ENCODE results near the gene CNOT6L. TPM values are rescaled to one million over a fixed set of nuclear protein-coding genes. Genes with fewer than 3 reads are reported as not detected.

The CNOT6L gene
- total RNA-seq, 4 donors from 2014 or later = 10.0 to 21.1 (median 13.1) TPM

- no peaks in the 10 kb centered on the region for H3K9me3 ChIP-seq
- no peaks in the 10 kb centered on the region for H3K36me3 ChIP-seq
- no peak overlapping the region for H3K4me3 ChIP-seq
- intact Hi-C loops (cut with DNase I; ENCODE audit: low total_unique reads) = loop anchor here (2.0 to 5.0 kb wide), 2 partner anchors 20 to 241 kb away; partner anchors contain the start of gene FRAS1
- no peak for DNase-seq
- TF ChIP-seq CTCF (IDR thresholded peaks at IDR 0.05 in 4 of 5, conservative IDR thresholded peaks at IDR 0.05 in 1 of 5) = no peak
- TF ChIP-seq POLR2A (IDR thresholded peaks at IDR 0.05) = no peak
- peaks cover 51 to 57% of the 10 kb centered on the region in 2 donors for H3K4me1 ChIP-seq
- H3K27ac ChIP-seq = peak overlapping the region; percentile 91 to 100 (median 98)
- H3K27me3 ChIP-seq = no peaks in the 10 kb centered on the region
- ATAC-seq = no peak
- in situ Hi-C loops (cut with MboI; ENCODE audit: low sequenced_read_pairs in 4 of 4) = no loop called here
Observed at GRCh38 chr4:77816546-77816945, 2.6 kb downstream of the CNOT6L start.

- Histone ChIP-seq H3K36me3 (no peaks in the 10 kb centered on the region), H3K4me1 (peaks cover 47 to 48% of the 10 kb centered on the region in 2 donors), H3K27me3 (no peaks in the 10 kb centered on the region), H3K27ac (peak overlapping the region; percentile 91 to 100 (median 98)), H3K4me3 (no peak overlapping the region), H3K9me3 (no peaks in the 10 kb centered on the region)
- in situ Hi-C loops (cut with MboI; ENCODE audit: low sequenced_read_pairs in 4 of 4) = no loop called here
- DNase-seq (no peak), ATAC-seq (no peak)
- intact Hi-C loops (cut with DNase I; ENCODE audit: low total_unique reads) = loop anchor here (2.0 to 5.0 kb wide), 2 partner anchors 19 to 242 kb away; partner anchors contain the start of gene FRAS1
- TF ChIP-seq POLR2A (IDR thresholded peaks at IDR 0.05) = no peak
- TF ChIP-seq CTCF (IDR thresholded peaks at IDR 0.05 in 4 of 5, conservative IDR thresholded peaks at IDR 0.05 in 1 of 5) = no peak
Observed at GRCh38 chr4:77815636-77816035, 3.5 kb downstream of the CNOT6L start.

- Histone ChIP-seq H3K9me3 (no peaks in the 10 kb centered on the region), H3K36me3 (no peaks in the 10 kb centered on the region), H3K27ac (no peak overlapping the region), H3K4me1 (peaks cover 30 to 55% of the 10 kb centered on the region in 2 donors), H3K27me3 (no peaks in the 10 kb centered on the region), H3K4me3 (no peak overlapping the region)
- DNase-seq (no peak), ATAC-seq (no peak)
- intact Hi-C loops (cut with DNase I; ENCODE audit: low total_unique reads) (no loop called here), in situ Hi-C loops (cut with MboI; ENCODE audit: low sequenced_read_pairs in 4 of 4) (no loop called here)
- TF ChIP-seq CTCF (IDR thresholded peaks at IDR 0.05 in 4 of 5, conservative IDR thresholded peaks at IDR 0.05 in 1 of 5) = no peak
Observed at GRCh38 chr4:77805840-77806239, 13.3 kb downstream of the CNOT6L start.

GRCh38 chr4:77804471-77804870 is 14.7 kb downstream of the CNOT6L start:
- Histone ChIP-seq H3K27ac (no peak overlapping the region), H3K4me3 (no peak overlapping the region), H3K4me1 (peaks cover 40 to 58% of the 10 kb centered on the region in 2 donors), H3K9me3 (no peaks in the 10 kb centered on the region), H3K27me3 (no peaks in the 10 kb centered on the region), H3K36me3 (no peaks in the 10 kb centered on the region)
- in situ Hi-C loops (cut with MboI; ENCODE audit: low sequenced_read_pairs in 4 of 4) = no loop called here
- intact Hi-C loops (cut with DNase I; ENCODE audit: low total_unique reads) = no loop called here
- DNase-seq (no peak), ATAC-seq (no peak)
- no peak for TF ChIP-seq POLR2A (IDR thresholded peaks at IDR 0.05)
- no peak for TF ChIP-seq CTCF (IDR thresholded peaks at IDR 0.05 in 4 of 5, conservative IDR thresholded peaks at IDR 0.05 in 1 of 5)

GRCh38 chr4:77802402-77802801 is 16.8 kb downstream of the CNOT6L start:
- Histone ChIP-seq H3K9me3 (no peaks in the 10 kb centered on the region), H3K27me3 (no peaks in the 10 kb centered on the region), H3K4me1 (peaks cover 39 to 59% of the 10 kb centered on the region in 2 donors), H3K36me3 (no peaks in the 10 kb centered on the region), H3K27ac (peak overlapping the region in 2 of 4 donors; percentile 5 to 56), H3K4me3 (no peak overlapping the region)
- DNase-seq (no peak), ATAC-seq (no peak)
- in situ Hi-C loops (cut with MboI; ENCODE audit: low sequenced_read_pairs in 4 of 4) (no loop called here), intact Hi-C loops (cut with DNase I; ENCODE audit: low total_unique reads) (no loop called here)
- TF ChIP-seq CTCF (IDR thresholded peaks at IDR 0.05 in 4 of 5, conservative IDR thresholded peaks at IDR 0.05 in 1 of 5) = no peak
- no peak for TF ChIP-seq POLR2A (IDR thresholded peaks at IDR 0.05)
